ENCODE measurements around the gene ESPN. TPM values are rescaled to one million over a fixed set of nuclear protein-coding genes. Genes with fewer than 3 reads are reported as not detected.

The ESPN gene
- total and polyA plus RNA-seq, 10 of the 15 experiments (the other 5 are each of a cell fraction or from before 2014, with no cell fraction given), result 0.18 to 0.71 (median 0.59) TPM; not detected in 7

DNA sequence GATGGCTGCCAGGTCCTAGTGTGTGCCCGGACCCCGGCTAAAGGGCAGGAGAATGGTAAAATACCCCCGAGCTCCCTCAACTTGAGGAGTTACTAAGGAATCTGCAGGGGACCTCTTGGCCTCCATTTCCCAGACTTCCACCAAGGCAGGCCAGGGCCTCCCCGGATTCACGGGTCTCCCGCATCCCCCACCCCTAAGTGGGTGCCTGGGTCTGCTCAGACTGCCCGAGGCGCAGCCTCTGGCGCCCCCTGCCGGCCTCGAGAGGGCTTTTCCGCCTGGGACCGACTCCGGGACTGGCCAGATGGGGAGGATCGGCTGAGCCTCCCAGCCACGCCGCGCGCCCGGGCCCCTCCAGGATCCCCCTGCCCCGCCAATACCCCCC is 65.2 kb downstream of the ESPN start:
- H2AFZ ChIP-seq (ENCODE audit: control insufficient read depth, low read depth, low read length), result peak overlapping the region; percentile 88
- no peaks in the 10 kb centered on the region for H3K9me3 ChIP-seq (replicated peaks; ENCODE audit: control insufficient read depth, insufficient read depth, low read length)
- DNase-seq (ENCODE audit: low read depth, low spot score) (peak; percentile 15), ATAC-seq (peak; percentile 86), FAIRE-seq (peak; percentile 72)
- ChIA-PET SMC1A (ENCODE audit: uncharacterized antibody, unreplicated experiment) (interaction anchor here (0.6 to 1.0 kb wide), 2 partner anchors 23 to 155 kb away, joined by 3 read pairs; no protein-coding TSS in a partner anchor), CTCF (interaction anchor here (0.8 to 4.9 kb wide), 15 partner anchors 10 to 252 kb away, joined by 3 to 25 read pairs (median 5); partner anchors contain the start of genes NOL9, TAS1R1 and ZBTB48), POLR2A (interaction anchor here (0.5 kb wide), 1 partner anchor 318 kb away, joined by 3 read pairs; no protein-coding TSS in a partner anchor), RAD21 (ENCODE audit: unreplicated experiment) (interaction anchor here (0.6 to 1.8 kb wide), 4 partner anchors 10 to 145 kb away, joined by 3 to 6 read pairs (median 4); no protein-coding TSS in a partner anchor)
- peaks cover 2% of the 10 kb centered on the region; the same call in 1 of the 2 replicates for H4K20me1 ChIP-seq (ENCODE audit: control insufficient read depth, insufficient read depth)
- no peaks in the 10 kb centered on the region for H3K4me1 ChIP-seq (ENCODE audit: control insufficient read depth, insufficient read depth, low read length)
- TF ChIP-seq SMC3 (IDR thresholded peaks at IDR 0.05; ENCODE audit: borderline replicate concordance, low read length), result peak; percentile 27; the same call in 1 of the 2 replicates
- no peak for TF ChIP-seq HDGF (IDR thresholded peaks at IDR 0.05)
- TF ChIP-seq, protein P1, sequence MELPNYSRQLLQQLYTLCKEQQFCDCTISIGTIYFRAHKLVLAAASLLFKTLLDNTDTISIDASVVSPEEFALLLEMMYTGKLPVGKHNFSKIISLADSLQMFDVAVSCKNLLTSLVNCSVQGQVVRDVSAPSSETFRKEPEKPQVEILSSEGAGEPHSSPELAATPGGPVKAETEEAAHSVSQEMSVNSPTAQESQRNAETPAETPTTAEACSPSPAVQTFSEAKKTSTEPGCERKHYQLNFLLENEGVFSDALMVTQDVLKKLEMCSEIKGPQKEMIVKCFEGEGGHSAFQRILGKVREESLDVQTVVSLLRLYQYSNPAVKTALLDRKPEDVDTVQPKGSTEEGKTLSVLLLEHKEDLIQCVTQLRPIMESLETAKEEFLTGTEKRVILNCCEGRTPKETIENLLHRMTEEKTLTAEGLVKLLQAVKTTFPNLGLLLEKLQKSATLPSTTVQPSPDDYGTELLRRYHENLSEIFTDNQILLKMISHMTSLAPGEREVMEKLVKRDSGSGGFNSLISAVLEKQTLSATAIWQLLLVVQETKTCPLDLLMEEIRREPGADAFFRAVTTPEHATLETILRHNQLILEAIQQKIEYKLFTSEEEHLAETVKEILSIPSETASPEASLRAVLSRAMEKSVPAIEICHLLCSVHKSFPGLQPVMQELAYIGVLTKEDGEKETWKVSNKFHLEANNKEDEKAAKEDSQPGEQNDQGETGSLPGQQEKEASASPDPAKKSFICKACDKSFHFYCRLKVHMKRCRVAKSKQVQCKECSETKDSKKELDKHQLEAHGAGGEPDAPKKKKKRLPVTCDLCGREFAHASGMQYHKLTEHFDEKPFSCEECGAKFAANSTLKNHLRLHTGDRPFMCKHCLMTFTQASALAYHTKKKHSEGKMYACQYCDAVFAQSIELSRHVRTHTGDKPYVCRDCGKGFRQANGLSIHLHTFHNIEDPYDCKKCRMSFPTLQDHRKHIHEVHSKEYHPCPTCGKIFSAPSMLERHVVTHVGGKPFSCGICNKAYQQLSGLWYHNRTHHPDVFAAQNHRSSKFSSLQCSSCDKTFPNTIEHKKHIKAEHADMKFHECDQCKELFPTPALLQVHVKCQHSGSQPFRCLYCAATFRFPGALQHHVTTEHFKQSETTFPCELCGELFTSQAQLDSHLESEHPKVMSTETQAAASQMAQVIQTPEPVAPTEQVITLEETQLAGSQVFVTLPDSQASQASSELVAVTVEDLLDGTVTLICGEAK (IDR thresholded peaks at IDR 0.05; ENCODE audit: borderline replicate concordance), result no peak
- TF ChIP-seq SUZ12 (IDR thresholded peaks at IDR 0.05; ENCODE audit: unreplicated experiment), result no peak
- TF ChIP-seq YY1 (IDR thresholded peaks at IDR 0.05; ENCODE audit: low read depth, low read length), result peak; percentile 61; the same call in 1 of the 2 replicates
- peak; percentile 55 for TF ChIP-seq RAD21 (IDR thresholded peaks at IDR 0.05; ENCODE audit: insufficient read depth, low read depth, low read length)
- TF ChIP-seq, protein P2, sequence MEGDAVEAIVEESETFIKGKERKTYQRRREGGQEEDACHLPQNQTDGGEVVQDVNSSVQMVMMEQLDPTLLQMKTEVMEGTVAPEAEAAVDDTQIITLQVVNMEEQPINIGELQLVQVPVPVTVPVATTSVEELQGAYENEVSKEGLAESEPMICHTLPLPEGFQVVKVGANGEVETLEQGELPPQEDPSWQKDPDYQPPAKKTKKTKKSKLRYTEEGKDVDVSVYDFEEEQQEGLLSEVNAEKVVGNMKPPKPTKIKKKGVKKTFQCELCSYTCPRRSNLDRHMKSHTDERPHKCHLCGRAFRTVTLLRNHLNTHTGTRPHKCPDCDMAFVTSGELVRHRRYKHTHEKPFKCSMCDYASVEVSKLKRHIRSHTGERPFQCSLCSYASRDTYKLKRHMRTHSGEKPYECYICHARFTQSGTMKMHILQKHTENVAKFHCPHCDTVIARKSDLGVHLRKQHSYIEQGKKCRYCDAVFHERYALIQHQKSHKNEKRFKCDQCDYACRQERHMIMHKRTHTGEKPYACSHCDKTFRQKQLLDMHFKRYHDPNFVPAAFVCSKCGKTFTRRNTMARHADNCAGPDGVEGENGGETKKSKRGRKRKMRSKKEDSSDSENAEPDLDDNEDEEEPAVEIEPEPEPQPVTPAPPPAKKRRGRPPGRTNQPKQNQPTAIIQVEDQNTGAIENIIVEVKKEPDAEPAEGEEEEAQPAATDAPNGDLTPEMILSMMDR (IDR thresholded peaks at IDR 0.05 in 2 of 3, conservative IDR thresholded peaks at IDR 0.05 in 1 of 3; ENCODE audit: control insufficient read depth in 2 of 3, extremely low read depth in 1 of 3, insufficient read depth in 1 of 3, low read depth in 3 of 3, low read length in 3 of 3), result peak; percentile 88 to 97 (median 94)
- TF ChIP-seq ZNF207 (IDR thresholded peaks at IDR 0.05; ENCODE audit: borderline replicate concordance), result no peak
- TF ChIP-seq SMARCA5 (IDR thresholded peaks at IDR 0.05), result peak; percentile 66; the same call in 1 of the 2 replicates
- TF ChIP-seq MXI1 (IDR thresholded peaks at IDR 0.05; ENCODE audit: low read depth, low read length), result no peak
- no peak for TF ChIP-seq RUNX3 (IDR thresholded peaks at IDR 0.05; ENCODE audit: low read length)
- peak; percentile 34; the same call in 1 of the 2 replicates for TF ChIP-seq NBN (IDR thresholded peaks at IDR 0.05)
- TF ChIP-seq, protein P3, sequence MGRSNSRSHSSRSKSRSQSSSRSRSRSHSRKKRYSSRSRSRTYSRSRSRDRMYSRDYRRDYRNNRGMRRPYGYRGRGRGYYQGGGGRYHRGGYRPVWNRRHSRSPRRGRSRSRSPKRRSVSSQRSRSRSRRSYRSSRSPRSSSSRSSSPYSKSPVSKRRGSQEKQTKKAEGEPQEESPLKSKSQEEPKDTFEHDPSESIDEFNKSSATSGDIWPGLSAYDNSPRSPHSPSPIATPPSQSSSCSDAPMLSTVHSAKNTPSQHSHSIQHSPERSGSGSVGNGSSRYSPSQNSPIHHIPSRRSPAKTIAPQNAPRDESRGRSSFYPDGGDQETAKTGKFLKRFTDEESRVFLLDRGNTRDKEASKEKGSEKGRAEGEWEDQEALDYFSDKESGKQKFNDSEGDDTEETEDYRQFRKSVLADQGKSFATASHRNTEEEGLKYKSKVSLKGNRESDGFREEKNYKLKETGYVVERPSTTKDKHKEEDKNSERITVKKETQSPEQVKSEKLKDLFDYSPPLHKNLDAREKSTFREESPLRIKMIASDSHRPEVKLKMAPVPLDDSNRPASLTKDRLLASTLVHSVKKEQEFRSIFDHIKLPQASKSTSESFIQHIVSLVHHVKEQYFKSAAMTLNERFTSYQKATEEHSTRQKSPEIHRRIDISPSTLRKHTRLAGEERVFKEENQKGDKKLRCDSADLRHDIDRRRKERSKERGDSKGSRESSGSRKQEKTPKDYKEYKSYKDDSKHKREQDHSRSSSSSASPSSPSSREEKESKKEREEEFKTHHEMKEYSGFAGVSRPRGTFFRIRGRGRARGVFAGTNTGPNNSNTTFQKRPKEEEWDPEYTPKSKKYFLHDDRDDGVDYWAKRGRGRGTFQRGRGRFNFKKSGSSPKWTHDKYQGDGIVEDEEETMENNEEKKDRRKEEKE (IDR thresholded peaks at IDR 0.05), result no peak
- no peak for TF ChIP-seq SMAD5 (IDR thresholded peaks at IDR 0.05; ENCODE audit: low read depth)
- in situ Hi-C loops (cut with MboI), result loop anchor here (5.0 to 25.0 kb wide), 2 partner anchors 148 to 723 kb away; no protein-coding TSS in a partner anchor
- intact Hi-C loops (cut with micrococcal nuclease; ENCODE audit: unreplicated experiment), result no loop called here
- 10% methylated on average over 21 of the region's 21 CpGs for WGBS (ENCODE audit: insufficient coverage, insufficient replicate concordance, low lambda C conversion rate, missing lambda C conversion rate)
- H3K4me3 ChIP-seq, result peak overlapping the region; percentile 89
- peak overlapping the region; percentile 69 for H3K27ac ChIP-seq (ENCODE audit: control insufficient read depth, insufficient read depth)
- H3K27me3 ChIP-seq (replicated peaks in 1 of 2; ENCODE audit: control insufficient read depth in 2 of 2, insufficient read depth in 2 of 2, low read length in 1 of 2), result peaks cover 0 to under 1% of the 10 kb centered on the region in 2 experiments; a peak in 3 of 4 replicates
- H3K36me3 ChIP-seq (ENCODE audit: control insufficient read depth in 2 of 2, insufficient read depth in 2 of 2, low read length in 1 of 2), result no peaks in the 10 kb centered on the region
- no peaks in the 10 kb centered on the region for H3K79me2 ChIP-seq (ENCODE audit: control insufficient read depth, insufficient read depth, low read length)
- BruUV-seq (replicated peaks), result no TSS peak
- H3K9ac ChIP-seq (ENCODE audit: control insufficient read depth, insufficient read depth, low read length), result peak overlapping the region; percentile 81
- H3K4me2 ChIP-seq (ENCODE audit: control insufficient read depth, insufficient read depth), result peak overlapping the region; percentile 99

Data from GM12878 (cell line).